Astrocyte (in vitro differentiated cells and primary cell): ENCODE measurements around the gene LSM11. TPM values are rescaled to one million over a fixed set of nuclear protein-coding genes. Genes with fewer than 3 reads are reported as not detected.
"Not testable (repeated sequence)": the region's sequence is repeated elsewhere in the genome, so short reads cannot be mapped to it uniquely, and the experiment has no call there.

Source experiments
- DNase-seq: peaks from one replicate; pipeline ENCODE4 v3.0.0-alpha.2; 2010; ENCODE audit warnings: low read depth
- FAIRE-seq: peaks from 2 replicates; lab custom pipeline; 2011; peaks lifted over from hg19 to GRCh38; lab: Jason Lieb, UNC
- H2AFZ ChIP-seq: 2 replicates; pipeline ENCODE4 v1.6.0; 2012; ENCODE audit warnings: low read depth, low read length, inconsistent platforms
- H3K27ac ChIP-seq: 2 replicates; pipeline ENCODE4 v1.5.1; 2011; ENCODE audit warnings: low read depth, low read length, inconsistent platforms
- H3K27me3 ChIP-seq: 2 replicates; pipeline ENCODE4 v1.6.0; 2011; ENCODE audit warnings: low read length, inconsistent platforms; ENCODE audit not compliant: insufficient read depth
- H3K36me3 ChIP-seq: 2 replicates; pipeline ENCODE4 v1.5.1; 2011; ENCODE audit warnings: low read length, inconsistent platforms; ENCODE audit not compliant: insufficient read depth
- H3K4me1 ChIP-seq: 2 replicates; pipeline ENCODE4 v1.5.1; 2011; ENCODE audit warnings: low read length, inconsistent platforms; ENCODE audit not compliant: insufficient read depth
- H3K4me2 ChIP-seq: 2 replicates; pipeline ENCODE4 v1.6.0; 2012; ENCODE audit warnings: low read length, inconsistent platforms
- H3K4me3 ChIP-seq: 2 replicates; pipeline ENCODE4 v1.5.1; 2011; ENCODE audit warnings: low read depth, mild to moderate bottlenecking, low read length, inconsistent platforms; ENCODE audit not compliant: insufficient read depth
- H3K79me2 ChIP-seq: 2 replicates; pipeline ENCODE4 v1.6.0; 2012; ENCODE audit warnings: mild to moderate bottlenecking, low read length, inconsistent platforms; ENCODE audit not compliant: insufficient read depth
- H3K9ac ChIP-seq: 2 replicates; pipeline ENCODE4 v1.6.0; 2012; ENCODE audit warnings: mild to moderate bottlenecking, low read length, inconsistent platforms
- H3K9me3 ChIP-seq: 2 replicates; pipeline ENCODE4 v1.5.1; 2012; ENCODE audit warnings: low read depth, mild to moderate bottlenecking, low read length, inconsistent platforms; ENCODE audit not compliant: insufficient read depth
- H4K20me1 ChIP-seq: 2 replicates; pipeline ENCODE4 v1.6.0; 2012; ENCODE audit warnings: low read length, inconsistent platforms; ENCODE audit not compliant: insufficient read depth
- H3K27ac Mint-ChIP-seq: one replicate; pipeline ENCODE4 v1.8.0; 2021; ENCODE audit warnings: mild to moderate bottlenecking, mixed read lengths; ENCODE audit not compliant: unreplicated experiment
- H3K27me3 Mint-ChIP-seq: one replicate; pipeline ENCODE4 v1.8.0; 2021; ENCODE audit warnings: low read depth, mixed read lengths; ENCODE audit not compliant: unreplicated experiment
- H3K36me3 Mint-ChIP-seq: one replicate; pipeline ENCODE4 v1.8.0; 2021; ENCODE audit warnings: low read depth, mixed read lengths; ENCODE audit not compliant: unreplicated experiment
- H3K4me1 Mint-ChIP-seq: one replicate; pipeline ENCODE4 v1.8.0; 2021; ENCODE audit warnings: low read depth, mixed read lengths; ENCODE audit not compliant: unreplicated experiment
- H3K4me3 Mint-ChIP-seq: one replicate; pipeline ENCODE4 v1.8.0; 2021; ENCODE audit warnings: mild to moderate bottlenecking, moderate library complexity, mixed read lengths; ENCODE audit not compliant: unreplicated experiment
- H3K9me3 Mint-ChIP-seq: one replicate; pipeline ENCODE4 v1.8.0; 2021; ENCODE audit warnings: mild to moderate bottlenecking, mixed read lengths; ENCODE audit not compliant: unreplicated experiment
- CTCF ChIP-seq: IDR thresholded peaks from 2 replicates; pipeline ENCODE4 v1.5.1; 2011; ENCODE audit warnings: low read depth, mild to moderate bottlenecking, inconsistent platforms, low read length, moderate library complexity; ENCODE audit not compliant: insufficient read depth
- EZH2 ChIP-seq: IDR thresholded peaks from 2 replicates; pipeline ENCODE4 v1.6.1; 2012; ENCODE audit warnings: mild to moderate bottlenecking, low read length, inconsistent platforms; ENCODE audit not compliant: insufficient read depth
- total RNA-seq: library from RNA; stranded (reverse); gene quantifications from 2 replicates; pipeline ENCODE4 v1.2.1, GENCODE V29; 2021

The LSM11 gene
- total RNA-seq, 1 donor from 2014 or later, result 4.7 TPM

GRCh38 chr5:157721159-157721558 lies 22.4 kb upstream of the LSM11 start:
- H3K27me3 Mint-ChIP-seq, result no peaks in the 10 kb centered on the region
- FAIRE-seq, result no peak

GRCh38 chr5:157722895-157723294 lies 20.6 kb upstream of the LSM11 start:
- H3K36me3 Mint-ChIP-seq, H3K27me3 ChIP-seq, FAIRE-seq, H3K4me3 ChIP-seq, H3K27ac Mint-ChIP-seq, H3K4me2 ChIP-seq, DNase-seq, H3K36me3 ChIP-seq, H3K9me3 ChIP-seq, H3K27ac ChIP-seq, H3K27me3 Mint-ChIP-seq, H4K20me1 ChIP-seq, H3K4me3 Mint-ChIP-seq, H2AFZ ChIP-seq, H3K9ac ChIP-seq, H3K4me1 ChIP-seq, H3K79me2 ChIP-seq, H3K4me1 Mint-ChIP-seq: not testable (repeated sequence)
- H3K9me3 Mint-ChIP-seq, result peaks cover 10% of the 10 kb centered on the region

More at GRCh38 chr5:157721159-157721558, 22.4 kb upstream of the LSM11 start:
- DNase-seq, result no peak
- Mint-ChIP-seq H3K4me1 (peaks cover 4% of the 10 kb centered on the region), H3K4me3 (no peak overlapping the region), H3K36me3 (peaks cover 5% of the 10 kb centered on the region), H3K27ac (no peak overlapping the region), H3K9me3 (peaks cover 10% of the 10 kb centered on the region)
- Histone ChIP-seq H3K9me3 (no peaks in the 10 kb centered on the region), H3K4me3 (no peak overlapping the region), H3K27me3 (no peaks in the 10 kb centered on the region), H3K79me2 (no peaks in the 10 kb centered on the region), H3K27ac (no peak overlapping the region), H3K4me1 (peaks cover 11% of the 10 kb centered on the region), H3K9ac (no peak overlapping the region), H2AFZ (no peak overlapping the region), H3K4me2 (no peak overlapping the region), H3K36me3 (no peaks in the 10 kb centered on the region), H4K20me1 (no peaks in the 10 kb centered on the region)
- TF ChIP-seq EZH2 (no peak), CTCF (no peak)

GRCh38 chr5:157726607-157727006 lies 16.9 kb upstream of the LSM11 start:
- H3K9me3 ChIP-seq, H4K20me1 ChIP-seq, H3K4me1 ChIP-seq, H3K27ac Mint-ChIP-seq, H3K27me3 ChIP-seq, H3K79me2 ChIP-seq, H3K4me1 Mint-ChIP-seq, H3K4me3 Mint-ChIP-seq, H3K4me3 ChIP-seq, H3K4me2 ChIP-seq, H3K27ac ChIP-seq, H2AFZ ChIP-seq, H3K9ac ChIP-seq, H3K36me3 Mint-ChIP-seq, H3K36me3 ChIP-seq, H3K27me3 Mint-ChIP-seq, FAIRE-seq, DNase-seq: not testable (repeated sequence)
- H3K9me3 Mint-ChIP-seq, result peaks cover 10% of the 10 kb centered on the region

GRCh38 chr5:157727858-157728257 lies 15.7 kb upstream of the LSM11 start:
- not testable (repeated sequence) for H3K36me3 ChIP-seq, H4K20me1 ChIP-seq, H2AFZ ChIP-seq, DNase-seq, H3K4me2 ChIP-seq, H3K4me1 ChIP-seq, H3K27me3 Mint-ChIP-seq, H3K4me3 ChIP-seq, H3K79me2 ChIP-seq, FAIRE-seq, H3K27ac Mint-ChIP-seq, H3K9ac ChIP-seq, H3K36me3 Mint-ChIP-seq, H3K27ac ChIP-seq, H3K9me3 ChIP-seq, H3K4me1 Mint-ChIP-seq, H3K27me3 ChIP-seq, H3K9me3 Mint-ChIP-seq, H3K4me3 Mint-ChIP-seq
